Neural cell (in vitro differentiated cells): ENCODE measurements around the gene CHRDL2. TPM values are rescaled to one million over a fixed set of nuclear protein-coding genes. Genes with fewer than 3 reads are reported as not detected.

Source experiments
- H2AFZ ChIP-seq: fragments of 200-600, 300-800 bp; sonication (generic), shearing (Covaris generic); 2 replicates; pipeline ENCODE4 v1.6.0; 2014; ENCODE audit warnings: low read depth, mild to moderate bottlenecking, antibody characterized with exemption, low read length, moderate library complexity
- H3F3A ChIP-seq: fragments of 200-600 bp; shearing (Covaris generic); 2 replicates; pipeline ENCODE4 v1.6.1; 2016; ENCODE audit warnings: mild to moderate bottlenecking, moderate library complexity, mixed read lengths, antibody characterized with exemption, low read length; ENCODE audit not compliant: insufficient read depth, poor library complexity, severe bottlenecking
- H3K27ac ChIP-seq: fragments of 200-600, 300-800 bp; sonication (generic), shearing (Covaris generic); 2 replicates; pipeline ENCODE4 v1.5.1; 2014; ENCODE audit warnings: mild to moderate bottlenecking, low read length, moderate library complexity
- H3K27me3 ChIP-seq: fragments of 300-800, 200-600 bp; sonication (generic), shearing (Covaris generic); 2 replicates; pipeline ENCODE4 v1.6.0; 2014; ENCODE audit warnings: mild to moderate bottlenecking, low read depth, low read length, moderate library complexity; ENCODE audit not compliant: insufficient read depth
- H3K36me3 ChIP-seq: fragments of 300-800, 200-600 bp; sonication (generic), shearing (Covaris generic); 2 replicates; pipeline ENCODE4 v1.5.1; 2014; ENCODE audit warnings: mild to moderate bottlenecking, antibody characterized with exemption, low read length, moderate library complexity; ENCODE audit not compliant: insufficient read depth
- H3K4me2 ChIP-seq: fragments of 300-800, 200-600 bp; sonication (generic), shearing (Covaris generic); 2 replicates; pipeline ENCODE4 v1.6.0; 2014; ENCODE audit warnings: mild to moderate bottlenecking, low read length
- H3K4me3 ChIP-seq: fragments of 300-800, 200-600 bp; sonication (generic), shearing (Covaris generic); 2 replicates; pipeline ENCODE4 v1.5.1; 2014; ENCODE audit warnings: mild to moderate bottlenecking, low read length, moderate library complexity
- H3K79me2 ChIP-seq: fragments of 200-600 bp; shearing (Covaris generic); replicated peaks from 2 replicates; pipeline ENCODE4 v1.6.0; 2014; ENCODE audit warnings: mild to moderate bottlenecking, low read length, moderate library complexity; ENCODE audit not compliant: insufficient read depth
- H3K9ac ChIP-seq: fragments of 300-800, 200-600 bp; sonication (generic), shearing (Covaris generic); 2 replicates; pipeline ENCODE4 v1.6.1; 2016; ENCODE audit warnings: mild to moderate bottlenecking, low read length, mixed read lengths
- H3K9me2 ChIP-seq: fragments of 200-600 bp; shearing (Covaris generic); 2 replicates; pipeline ENCODE4 v1.6.1; 2016; ENCODE audit warnings: mild to moderate bottlenecking, low read length, mixed read lengths; ENCODE audit not compliant: insufficient read depth
- H3K9me3 ChIP-seq: fragments of 200-600, 300-800 bp; sonication (generic), shearing (Covaris generic); 2 replicates; pipeline ENCODE4 v1.6.1; 2016; ENCODE audit warnings: mild to moderate bottlenecking, mixed run types, low read length, moderate library complexity, mixed read lengths
- H4K20me1 ChIP-seq: fragments of 200-600 bp; shearing (Covaris generic); 2 replicates; pipeline ENCODE4 v1.6.1; 2016; ENCODE audit warnings: mild to moderate bottlenecking, mixed run types; ENCODE audit not compliant: insufficient read depth
- CTCF ChIP-seq: fragments of 450-650 bp; IDR thresholded peaks from 2 replicates; pipeline ENCODE4 v1.5.1; 2014; ENCODE audit warnings: antibody characterized with exemption, mild to moderate bottlenecking, moderate library complexity; ENCODE audit not compliant: poor library complexity, severe bottlenecking
- EP300 ChIP-seq: fragments of 450-650 bp; conservative IDR thresholded peaks from 2 replicates; pipeline ENCODE4 v1.6.1; 2014; ENCODE audit warnings: antibody characterized with exemption, mild to moderate bottlenecking, moderate library complexity; ENCODE audit not compliant: poor library complexity, severe bottlenecking
- EZH2 ChIP-seq: fragments of 200-600, 300-800 bp; shearing (Covaris generic), sonication (generic); IDR thresholded peaks from 2 replicates; pipeline ENCODE4 v1.6.1; 2014; ENCODE audit warnings: antibody characterized with exemption, low read length, borderline replicate concordance, mild to moderate bottlenecking; ENCODE audit not compliant: insufficient read depth, poor library complexity, severe bottlenecking
- MXI1 ChIP-seq: fragments of 450-650 bp; conservative IDR thresholded peaks from 2 replicates; pipeline ENCODE4 v1.6.1; 2014; ENCODE audit warnings: antibody characterized with exemption, mild to moderate bottlenecking; ENCODE audit not compliant: poor library complexity, severe bottlenecking
- POLR2AphosphoS5 ChIP-seq: IDR thresholded peaks from 2 replicates; pipeline ENCODE4 v1.6.1; 2012
- RAD21 ChIP-seq: fragments of 450-650 bp; conservative IDR thresholded peaks from 2 replicates; pipeline ENCODE4 v1.6.1; 2014; ENCODE audit warnings: antibody characterized with exemption, mild to moderate bottlenecking, moderate library complexity
- SMC3 ChIP-seq: fragments of 450-650 bp; conservative IDR thresholded peaks from 2 replicates; pipeline ENCODE4 v1.6.1; 2014; ENCODE audit warnings: antibody characterized with exemption, mild to moderate bottlenecking, moderate library complexity; ENCODE audit not compliant: poor library complexity
- TAF1 ChIP-seq: IDR thresholded peaks from 2 replicates; pipeline ENCODE4 v1.6.1; 2012; ENCODE audit warnings: low read depth
- polyA plus RNA-seq: library from polyadenylated mRNA; depleted of rRNA; stranded (reverse); fragments of >200 nt; gene quantifications from 2 replicates; pipeline ENCODE4 v1.2.3, GENCODE V29; 2014
- TF ChIP-seq, protein P1 (sequence below): IDR thresholded peaks from 2 replicates; pipeline ENCODE4 v1.6.1; 2012; ENCODE audit warnings: borderline replicate concordance

The CHRDL2 gene
- polyA plus RNA-seq, 1 donor from 2014 or later: not detected

- Histone ChIP-seq H3K27me3 (no peaks in the 10 kb centered on the region), H3F3A (no peaks in the 10 kb centered on the region), H3K27ac (no peak overlapping the region), H3K9me2 (no peaks in the 10 kb centered on the region), H4K20me1 (no peaks in the 10 kb centered on the region), H3K4me2 (no peak overlapping the region), H3K36me3 (no peaks in the 10 kb centered on the region), H3K9me3 (no peaks in the 10 kb centered on the region), H3K4me3 (no peak overlapping the region), H3K9ac (no peak overlapping the region), H3K79me2 (no peaks in the 10 kb centered on the region), H2AFZ (no peak overlapping the region)
- TF ChIP-seq MXI1 (no peak), SMC3 (no peak), CTCF (no peak), RAD21 (no peak)
- TF ChIP-seq, protein P1, sequence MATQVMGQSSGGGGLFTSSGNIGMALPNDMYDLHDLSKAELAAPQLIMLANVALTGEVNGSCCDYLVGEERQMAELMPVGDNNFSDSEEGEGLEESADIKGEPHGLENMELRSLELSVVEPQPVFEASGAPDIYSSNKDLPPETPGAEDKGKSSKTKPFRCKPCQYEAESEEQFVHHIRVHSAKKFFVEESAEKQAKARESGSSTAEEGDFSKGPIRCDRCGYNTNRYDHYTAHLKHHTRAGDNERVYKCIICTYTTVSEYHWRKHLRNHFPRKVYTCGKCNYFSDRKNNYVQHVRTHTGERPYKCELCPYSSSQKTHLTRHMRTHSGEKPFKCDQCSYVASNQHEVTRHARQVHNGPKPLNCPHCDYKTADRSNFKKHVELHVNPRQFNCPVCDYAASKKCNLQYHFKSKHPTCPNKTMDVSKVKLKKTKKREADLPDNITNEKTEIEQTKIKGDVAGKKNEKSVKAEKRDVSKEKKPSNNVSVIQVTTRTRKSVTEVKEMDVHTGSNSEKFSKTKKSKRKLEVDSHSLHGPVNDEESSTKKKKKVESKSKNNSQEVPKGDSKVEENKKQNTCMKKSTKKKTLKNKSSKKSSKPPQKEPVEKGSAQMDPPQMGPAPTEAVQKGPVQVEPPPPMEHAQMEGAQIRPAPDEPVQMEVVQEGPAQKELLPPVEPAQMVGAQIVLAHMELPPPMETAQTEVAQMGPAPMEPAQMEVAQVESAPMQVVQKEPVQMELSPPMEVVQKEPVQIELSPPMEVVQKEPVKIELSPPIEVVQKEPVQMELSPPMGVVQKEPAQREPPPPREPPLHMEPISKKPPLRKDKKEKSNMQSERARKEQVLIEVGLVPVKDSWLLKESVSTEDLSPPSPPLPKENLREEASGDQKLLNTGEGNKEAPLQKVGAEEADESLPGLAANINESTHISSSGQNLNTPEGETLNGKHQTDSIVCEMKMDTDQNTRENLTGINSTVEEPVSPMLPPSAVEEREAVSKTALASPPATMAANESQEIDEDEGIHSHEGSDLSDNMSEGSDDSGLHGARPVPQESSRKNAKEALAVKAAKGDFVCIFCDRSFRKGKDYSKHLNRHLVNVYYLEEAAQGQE: no peak
Observed at GRCh38 chr11:74691755-74692154, 39.5 kb downstream of the CHRDL2 start.

- TF ChIP-seq MXI1 (no peak), RAD21 (no peak), EP300 (no peak), POLR2AphosphoS5 (no peak), CTCF (no peak), EZH2 (no peak), TAF1 (no peak), SMC3 (no peak)
- TF ChIP-seq, protein P1: no peak
- H3K9me3 ChIP-seq: no peaks in the 10 kb centered on the region
- no peaks in the 10 kb centered on the region for H3K36me3 ChIP-seq
- no peak overlapping the region for H3K4me2 ChIP-seq
- no peak overlapping the region for H3K4me3 ChIP-seq
- no peak overlapping the region for H3K27ac ChIP-seq
- H3F3A ChIP-seq: no peaks in the 10 kb centered on the region
- H3K27me3 ChIP-seq: no peaks in the 10 kb centered on the region
- no peaks in the 10 kb centered on the region for H4K20me1 ChIP-seq
- no peak overlapping the region for H3K9ac ChIP-seq
- no peaks in the 10 kb centered on the region for H3K9me2 ChIP-seq
- no peak overlapping the region for H2AFZ ChIP-seq
- H3K79me2 ChIP-seq: no peaks in the 10 kb centered on the region
Observed at GRCh38 chr11:74689666-74690065, 41.6 kb downstream of the CHRDL2 start.
